NK-92 treated with Interleukin-12 subunit alpha and Interleukin-12 subunit beta, amount 100 ng/mL, for 24 hours (cell line): ENCODE results near the gene TFG.

Experiments
- DNase-seq: peaks from one replicate; lab custom pipeline; 2025; lab: John Stamatoyannopoulos, UW

Gene TFG

DNA sequence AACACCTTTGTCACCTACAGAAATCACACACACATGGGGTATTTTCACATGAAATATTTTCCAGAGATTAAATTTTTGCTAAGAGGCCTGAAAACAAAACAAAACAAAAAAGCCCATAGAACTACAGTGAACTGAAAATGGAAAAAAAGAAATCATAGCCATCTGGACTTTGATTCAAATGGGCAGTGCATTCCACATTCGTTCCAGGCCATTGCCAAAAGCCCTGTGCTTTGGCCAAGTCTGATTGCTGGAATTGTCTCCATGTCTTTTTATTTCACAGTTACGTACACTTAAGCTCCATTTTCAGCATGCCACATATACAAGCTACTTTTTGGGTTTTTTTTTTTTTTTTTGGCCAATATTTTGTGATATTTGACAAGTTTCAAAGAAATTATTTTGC, 47.1 kb downstream of the TFG start:
- no peak for DNase-seq

GRCh38 chr3:100759159-100759558, 49.9 kb downstream of the TFG start:
- no peak for DNase-seq

DNA sequence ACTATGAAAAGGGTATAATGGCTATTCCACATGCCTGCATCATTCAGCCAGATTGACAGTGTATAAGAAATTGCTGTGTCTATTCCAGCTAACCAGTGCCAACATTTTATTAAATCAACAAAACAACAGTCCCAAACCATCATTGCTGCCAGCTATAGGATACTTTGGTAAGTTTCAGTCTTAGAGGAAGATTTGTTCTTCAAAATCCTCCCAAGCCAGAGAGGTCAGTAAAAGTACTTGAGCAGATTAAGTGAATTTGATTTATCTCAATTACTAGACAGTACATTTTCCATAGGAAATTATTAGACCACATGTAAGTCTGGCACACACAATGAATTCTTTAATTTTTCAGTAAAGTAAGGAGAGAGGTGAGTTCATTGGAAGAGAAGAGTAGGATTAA, 50.7 kb downstream of the TFG start:
- DNase-seq, result no peak

- DNase-seq, result no peak
These were observed 51.1 kb downstream of the TFG start for GRCh38 chr3:100760377-100760776.

GRCh38 chr3:100761211-100761942, 52.1 kb downstream of the TFG start:
- DNase-seq, result no peak

DNA sequence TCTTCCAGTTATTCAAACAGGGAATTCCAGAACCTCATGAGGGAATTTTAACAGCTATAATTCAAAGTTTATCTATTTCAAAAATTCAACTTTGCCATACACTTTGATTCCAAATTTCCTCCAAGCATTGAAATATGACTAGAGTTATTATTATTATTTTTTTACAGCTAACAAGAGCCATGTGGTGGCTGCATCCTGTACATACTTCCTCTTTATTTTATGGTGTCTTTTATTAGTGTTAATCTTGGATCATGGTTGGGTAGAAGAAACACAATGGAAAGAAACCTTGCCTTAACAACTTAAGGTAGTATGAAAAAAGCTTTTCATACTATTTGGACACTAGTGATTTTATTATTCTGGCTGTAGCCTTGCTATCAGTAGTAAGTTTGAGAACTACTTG, 52.7 kb downstream of the TFG start:
- no peak for DNase-seq

DNA sequence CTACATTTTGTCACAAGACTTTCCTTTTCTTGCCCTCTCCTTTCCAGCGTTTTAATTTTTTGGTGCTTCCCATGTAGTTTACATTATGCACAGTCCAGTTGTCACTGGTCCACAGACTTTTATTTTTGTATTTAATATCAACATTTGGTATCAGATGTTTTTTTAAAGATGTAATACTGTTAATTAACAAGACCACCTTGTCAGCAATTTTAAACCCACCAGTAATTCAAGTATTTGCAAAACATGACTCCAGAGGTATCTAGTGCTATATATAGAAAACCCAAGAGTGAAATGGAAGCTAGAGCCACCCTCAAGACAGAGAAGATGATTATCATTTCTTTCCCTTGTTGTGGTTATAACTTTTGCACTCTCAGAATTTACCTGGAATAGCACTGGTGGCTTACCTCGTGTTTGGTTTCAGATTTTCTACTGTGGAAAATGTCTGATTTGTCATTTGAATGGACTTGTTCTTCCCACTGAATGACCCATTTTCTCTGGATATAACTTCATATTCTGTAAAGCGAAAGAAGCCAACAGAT, 56.2 kb downstream of the TFG start:
- DNase-seq, result no peak

DNA sequence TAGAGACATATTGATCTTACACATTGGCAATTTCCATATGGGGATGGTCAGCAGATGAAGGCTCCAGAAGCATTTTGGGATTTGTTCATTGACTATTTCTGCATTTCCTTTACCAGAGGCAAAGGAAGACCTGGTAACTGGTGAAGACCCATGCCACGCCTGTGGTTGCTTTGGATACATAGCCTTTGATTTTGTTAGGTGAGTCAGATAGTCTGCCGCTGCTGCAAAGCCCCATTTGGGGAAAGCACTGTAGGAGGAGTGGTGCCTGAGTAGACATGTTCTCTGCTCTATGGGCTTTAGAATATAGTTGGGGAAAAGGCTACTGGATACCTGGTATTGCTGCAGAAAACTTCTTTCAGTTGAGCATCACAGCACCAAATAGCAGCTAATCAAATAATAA, 56.8 kb downstream of the TFG start:
- no peak for DNase-seq

DNA sequence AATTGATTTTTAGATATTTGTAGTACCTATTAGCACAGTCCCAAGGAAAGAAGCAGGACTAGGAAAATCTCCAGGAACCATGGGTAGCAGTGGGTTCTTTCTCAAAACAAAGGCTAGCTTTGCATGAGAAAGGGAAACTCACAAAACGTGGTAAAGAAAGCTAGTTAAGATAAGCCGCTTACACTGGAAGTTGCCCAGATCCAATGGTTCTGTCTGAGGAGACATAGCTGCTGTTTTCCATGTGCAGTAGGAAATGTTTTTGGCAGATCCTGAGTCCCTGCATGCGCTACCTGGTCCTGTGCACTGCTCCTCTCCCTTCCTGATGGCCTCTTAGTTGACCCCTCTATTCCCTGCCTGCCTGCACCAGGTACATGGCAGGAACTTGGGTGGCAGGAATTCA, 60.4 kb downstream of the TFG start:
- no peak for DNase-seq

DNA sequence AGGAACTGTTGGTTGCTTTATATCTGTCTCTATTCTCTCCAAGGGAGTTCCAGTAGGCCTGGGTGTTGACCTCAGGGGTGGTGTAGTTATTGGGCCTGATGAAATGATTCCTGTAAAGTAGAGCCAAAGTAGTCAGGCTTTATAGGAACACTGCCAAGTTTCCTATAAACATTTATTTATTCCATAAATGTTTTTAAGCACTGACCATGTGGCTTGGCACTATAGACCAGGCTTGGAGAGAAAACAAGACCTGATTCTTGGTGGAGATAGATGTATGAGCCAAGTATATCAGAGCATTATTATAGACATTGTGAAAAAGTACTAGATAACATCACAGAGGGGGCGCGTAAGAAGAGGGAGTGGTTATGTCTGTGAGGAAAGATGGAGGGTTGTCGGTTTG, 65.9 kb downstream of the TFG start:
- DNase-seq, result no peak

DNA sequence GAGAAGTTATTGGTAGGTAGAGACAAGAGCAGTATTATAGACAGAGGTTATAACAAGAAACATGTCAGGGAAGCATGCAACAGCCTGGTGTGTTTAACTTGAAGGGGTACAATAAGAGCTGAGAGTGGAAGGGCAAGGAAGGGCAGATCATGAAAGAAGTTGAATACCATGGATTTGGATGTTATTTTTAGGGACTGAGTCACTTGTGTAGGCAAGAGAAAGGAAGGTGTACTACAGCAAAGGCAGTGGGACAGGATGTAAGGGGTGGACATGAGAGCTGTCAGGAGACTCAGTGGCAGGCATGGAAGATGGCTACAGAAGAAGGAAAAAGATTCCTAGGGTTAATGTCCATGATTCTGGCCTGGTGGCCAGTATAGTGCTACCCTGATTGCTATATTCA, 66.4 kb downstream of the TFG start:
- DNase-seq, result no peak

DNA sequence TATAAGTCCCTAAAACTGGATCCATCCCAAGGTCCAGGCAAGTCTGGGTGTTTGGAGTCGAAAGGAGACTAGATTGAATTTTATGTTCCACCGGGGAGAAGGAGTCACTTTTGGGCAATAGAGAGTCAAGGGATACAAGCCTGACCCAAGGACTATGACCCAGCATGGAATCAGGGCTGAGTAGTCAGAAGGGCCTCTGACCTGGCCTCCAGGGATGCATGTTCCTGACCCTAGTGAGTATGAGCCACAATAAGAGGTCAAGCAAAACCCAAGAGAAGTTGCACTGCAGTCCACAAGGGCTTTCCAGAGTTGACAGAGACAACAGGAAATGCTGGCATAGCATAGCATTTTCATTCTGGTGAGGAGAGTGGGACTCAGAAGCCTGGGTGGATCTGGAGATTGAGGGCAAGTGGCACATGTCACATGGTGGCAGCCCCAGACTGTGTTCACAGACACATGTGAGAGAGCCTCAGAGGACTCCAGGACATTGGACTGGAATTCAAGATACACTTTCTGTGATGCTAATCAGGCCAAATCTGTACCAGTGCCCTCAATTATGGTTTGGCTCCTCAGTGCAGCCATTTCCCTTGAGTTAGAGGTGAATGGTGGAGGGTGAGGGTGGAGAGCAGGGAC, 66.9 kb downstream of the TFG start:
- DNase-seq, result no peak

GRCh38 chr3:100776746-100777145, 67.5 kb downstream of the TFG start:
- no peak for DNase-seq

GRCh38 chr3:100777271-100777670, 68.0 kb downstream of the TFG start:
- DNase-seq, result no peak

- DNase-seq, result no peak
These were observed 70.2 kb downstream of the TFG start for GRCh38 chr3:100779480-100779879.

DNA sequence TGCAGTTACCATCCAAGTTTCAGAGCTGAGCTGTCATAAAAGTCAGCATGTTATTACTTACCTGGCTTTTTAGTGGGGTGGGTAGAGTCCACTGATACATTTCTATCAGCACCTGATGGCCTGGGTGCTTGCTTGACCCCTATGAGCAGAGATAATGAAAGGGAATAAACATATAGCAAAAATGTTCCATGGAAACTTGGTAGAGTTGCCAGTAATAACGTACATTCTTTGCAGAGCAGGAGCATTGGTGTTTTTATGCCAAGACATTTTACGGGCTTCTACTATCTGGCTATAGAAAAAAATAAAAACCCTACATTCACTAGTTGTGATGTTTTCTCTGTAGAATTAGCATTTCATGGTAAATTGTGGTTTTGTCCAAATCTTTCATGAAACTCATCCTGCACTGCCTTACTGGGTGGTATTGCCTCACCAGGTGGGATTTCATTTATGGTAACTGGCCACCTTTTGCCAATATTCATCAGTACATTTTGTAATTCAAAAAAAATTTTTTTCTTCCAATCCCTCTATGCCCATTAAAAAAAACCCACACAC, 70.9 kb downstream of the TFG start:
- DNase-seq, result no peak

DNA sequence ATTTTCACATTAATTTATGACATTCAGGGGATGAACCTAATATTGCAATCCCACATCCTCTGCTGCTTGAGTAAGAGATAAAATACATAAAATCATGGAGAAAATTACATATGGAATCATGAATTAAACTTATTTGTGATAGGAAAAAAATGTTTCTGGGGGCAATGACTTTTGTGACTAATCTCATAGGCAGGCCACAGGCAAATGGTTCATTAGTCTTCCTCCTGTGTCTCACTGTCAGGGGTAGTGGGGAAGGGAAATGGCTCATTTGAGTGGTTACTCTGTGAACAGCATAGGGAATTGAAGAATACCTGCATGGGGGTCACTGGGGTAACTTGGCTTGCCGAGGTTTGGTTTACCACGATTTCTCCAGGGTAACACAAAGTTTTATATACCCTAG, 72.0 kb downstream of the TFG start:
- no peak for DNase-seq

DNA sequence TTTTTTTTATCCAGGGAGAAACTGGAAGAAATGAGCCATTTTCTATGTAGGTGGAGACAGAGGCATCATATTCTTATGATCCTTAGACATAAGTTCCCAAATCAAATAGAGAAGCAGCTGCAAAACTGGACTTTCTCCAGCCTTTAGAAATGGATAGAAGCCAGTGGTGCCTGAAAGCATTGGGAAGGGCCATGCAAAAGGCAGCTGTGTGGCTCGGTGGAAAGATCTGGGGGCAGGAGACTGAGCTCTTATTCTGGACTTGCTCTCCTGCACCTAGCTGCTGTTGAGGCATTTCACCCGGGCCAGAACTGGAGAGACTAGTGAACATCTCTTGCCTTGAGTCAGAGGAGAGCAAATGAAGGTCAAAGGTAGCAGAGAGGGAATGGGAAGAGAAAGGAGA, 73.1 kb downstream of the TFG start:
- no peak for DNase-seq

- DNase-seq, result no peak
These were observed 73.6 kb downstream of the TFG start for GRCh38 chr3:100782906-100783305.

DNA sequence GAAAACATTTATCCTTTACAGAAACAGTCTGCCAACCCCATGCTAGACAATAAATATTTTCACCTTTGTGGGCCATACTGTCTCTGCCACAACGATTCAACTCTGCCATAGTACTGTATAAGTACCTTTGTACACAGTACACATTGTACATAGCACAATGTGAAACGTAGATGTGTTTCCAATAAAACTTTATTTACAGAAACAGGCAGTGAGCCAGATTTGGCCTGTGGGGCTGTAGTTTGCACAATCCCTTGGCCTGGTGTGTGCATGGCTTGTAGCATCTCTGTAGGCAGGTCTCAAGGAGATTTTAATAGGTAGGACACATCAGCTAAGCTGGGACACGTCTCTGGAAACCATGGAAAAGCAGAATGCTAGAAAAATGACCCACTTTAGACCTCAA, 74.3 kb downstream of the TFG start:
- no peak for DNase-seq

GRCh38 chr3:100789579-100789978, 80.3 kb downstream of the TFG start:
- DNase-seq, result no peak

GRCh38 chr3:100796556-100796955, 87.3 kb downstream of the TFG start:
- no peak for DNase-seq

DNA sequence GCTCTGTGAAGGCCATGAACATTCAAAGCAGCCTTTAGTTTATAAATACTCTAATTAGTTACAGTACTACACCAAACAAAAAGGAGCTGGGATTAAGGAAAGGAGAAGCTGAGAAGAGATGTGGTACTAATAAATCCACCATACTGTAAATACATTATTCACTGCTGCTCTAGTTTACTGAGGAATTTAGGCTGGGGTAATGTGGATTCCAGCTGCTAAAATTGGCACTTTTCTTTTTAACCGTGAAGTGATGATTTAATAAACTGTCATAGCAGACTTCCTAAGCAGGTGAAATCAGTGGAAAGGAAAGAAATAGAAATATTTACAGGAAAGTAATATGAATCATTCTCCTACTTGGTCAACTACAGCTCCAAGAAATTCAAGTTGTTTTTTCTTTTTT, 88.7 kb downstream of the TFG start:
- no peak for DNase-seq
